Measurements from ENCODE around the gene SDK1.
A peak's percentile ranks its signal among the peaks of the same experiment; 100 is the strongest.

The SDK1 gene

GRCh38 chr7:4068286-4068685 is 767.2 kb downstream of the SDK1 start:
- Mint-ChIP-seq H3K27ac (no peak overlapping the region), H3K9me3 (no peaks in the 10 kb centered on the region), H3K4me1 (peaks cover 11% of the 10 kb centered on the region), H3K4me3 (no peak overlapping the region), H3K36me3 (no peaks in the 10 kb centered on the region)
- DNase-seq (ENCODE audit: low spot score in 2 of 2) = peak in 1 of 2 donors; percentile 4
- ATAC-seq = no peak

DNA sequence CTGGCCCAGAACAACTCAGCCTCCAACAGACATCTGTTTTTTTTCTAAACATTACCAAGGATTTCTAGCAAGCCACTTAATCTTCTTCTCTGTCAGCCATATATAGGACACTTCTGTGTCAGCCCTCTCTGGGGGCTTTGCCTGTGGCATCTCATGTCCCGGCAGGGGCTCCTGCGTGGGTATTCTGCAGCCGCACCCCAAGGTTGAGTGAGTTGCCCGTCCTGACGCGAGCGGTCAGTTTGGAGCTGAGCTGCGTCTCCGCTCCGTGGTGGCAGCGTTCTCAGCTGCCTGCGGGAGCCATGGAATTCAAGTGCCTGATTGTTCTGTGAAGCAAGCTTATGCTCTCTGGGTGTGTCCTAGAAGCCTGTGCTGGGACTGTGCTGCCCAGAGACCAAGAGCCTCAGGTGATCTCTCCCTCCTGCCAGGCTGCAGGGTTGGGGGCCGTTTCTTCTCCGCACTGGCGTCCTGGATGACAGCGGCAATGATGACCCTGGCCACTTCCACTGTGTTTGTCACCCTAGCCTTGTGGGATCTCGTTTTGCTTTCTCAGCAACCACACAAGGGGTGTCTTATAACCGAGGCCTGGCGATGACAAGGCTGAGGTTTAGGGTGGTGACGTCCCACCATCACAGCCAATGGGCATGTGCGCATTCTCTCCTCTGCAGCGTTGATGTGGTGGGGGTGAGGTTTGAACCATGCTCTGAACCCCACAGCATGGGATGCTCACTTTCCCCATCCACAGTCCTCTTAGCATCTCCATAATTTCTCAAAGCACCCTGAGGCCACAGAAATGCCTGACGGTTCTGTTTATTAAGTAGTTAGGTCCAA is 768.4 kb downstream of the SDK1 start:
- no peak for ATAC-seq

GRCh38 chr7:4070214-4070613 is 769.2 kb downstream of the SDK1 start:
- Mint-ChIP-seq H3K4me1 (peaks cover 2% of the 10 kb centered on the region), H3K9me3 (no peaks in the 10 kb centered on the region), H3K4me3 (no peak overlapping the region), H3K27ac (no peak overlapping the region), H3K36me3 (no peaks in the 10 kb centered on the region)
- DNase-seq (ENCODE audit: low spot score in 2 of 2) (peak in 1 of 2 donors; percentile 36), ATAC-seq (no peak)

More for the DNA sequence above, 768.4 kb downstream of the SDK1 start:
- DNase-seq (ENCODE audit: low spot score in 2 of 2) = peak in 1 of 2 donors; percentile 20
- no peak overlapping the region for H3K4me3 Mint-ChIP-seq
- peaks cover 9% of the 10 kb centered on the region for H3K4me1 Mint-ChIP-seq
- H3K27ac Mint-ChIP-seq = no peak overlapping the region
- H3K9me3 Mint-ChIP-seq = no peaks in the 10 kb centered on the region
- H3K36me3 Mint-ChIP-seq = no peaks in the 10 kb centered on the region

GRCh38 chr7:4071370-4072058 is 770.5 kb downstream of the SDK1 start:
- Mint-ChIP-seq H3K27ac (no peak overlapping the region), H3K36me3 (no peaks in the 10 kb centered on the region), H3K4me3 (no peak overlapping the region), H3K4me1 (no peaks in the 10 kb centered on the region), H3K9me3 (no peaks in the 10 kb centered on the region)
- ATAC-seq (no peak), DNase-seq (ENCODE audit: low spot score in 2 of 2) (peak in 1 of 2 donors; percentile 29)

GRCh38 chr7:4072161-4072925 is 771.3 kb downstream of the SDK1 start:
- no peaks in the 10 kb centered on the region for H3K4me1 Mint-ChIP-seq
- no peaks in the 10 kb centered on the region for H3K36me3 Mint-ChIP-seq
- H3K27ac Mint-ChIP-seq = no peak overlapping the region
- no peak overlapping the region for H3K4me3 Mint-ChIP-seq
- H3K9me3 Mint-ChIP-seq = no peaks in the 10 kb centered on the region
- DNase-seq (ENCODE audit: low spot score in 2 of 2) (peak in 1 of 2 donors; percentile 25), ATAC-seq (no peak)

DNA sequence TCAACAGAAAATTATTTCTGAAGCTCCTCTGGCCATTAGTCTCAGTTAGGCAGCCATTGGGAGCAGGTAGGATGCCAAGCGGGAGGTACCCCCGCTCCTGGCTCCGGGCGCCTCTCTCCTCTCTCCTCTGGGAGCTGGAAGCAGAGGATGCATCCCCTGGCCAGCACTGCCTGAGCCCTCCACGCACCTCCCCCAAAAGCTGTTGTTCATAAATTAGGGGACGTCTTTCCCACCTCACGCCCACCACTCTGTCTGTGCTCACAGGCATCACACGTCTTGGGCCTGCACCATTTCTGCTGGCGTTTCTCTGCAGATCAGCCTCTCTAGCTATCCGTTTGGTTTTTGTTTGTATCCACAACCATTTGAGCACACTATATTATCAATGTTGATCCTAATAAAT is 772.0 kb downstream of the SDK1 start:
- Mint-ChIP-seq H3K27ac (no peak overlapping the region), H3K36me3 (no peaks in the 10 kb centered on the region), H3K9me3 (no peaks in the 10 kb centered on the region), H3K4me3 (no peak overlapping the region), H3K4me1 (no peaks in the 10 kb centered on the region)
- DNase-seq (ENCODE audit: low spot score in 2 of 2) (peak in 1 of 2 donors; percentile 15), ATAC-seq (no peak)

- ATAC-seq (no peak), DNase-seq (ENCODE audit: low spot score in 2 of 2) (peak in 1 of 2 donors; percentile 4)
- no peaks in the 10 kb centered on the region for H3K36me3 Mint-ChIP-seq
- H3K9me3 Mint-ChIP-seq = no peaks in the 10 kb centered on the region
- H3K4me3 Mint-ChIP-seq = no peak overlapping the region
- H3K27ac Mint-ChIP-seq = no peak overlapping the region
- no peaks in the 10 kb centered on the region for H3K4me1 Mint-ChIP-seq
Measured at GRCh38 chr7:4073750-4074149, 772.7 kb downstream of the SDK1 start.

DNA sequence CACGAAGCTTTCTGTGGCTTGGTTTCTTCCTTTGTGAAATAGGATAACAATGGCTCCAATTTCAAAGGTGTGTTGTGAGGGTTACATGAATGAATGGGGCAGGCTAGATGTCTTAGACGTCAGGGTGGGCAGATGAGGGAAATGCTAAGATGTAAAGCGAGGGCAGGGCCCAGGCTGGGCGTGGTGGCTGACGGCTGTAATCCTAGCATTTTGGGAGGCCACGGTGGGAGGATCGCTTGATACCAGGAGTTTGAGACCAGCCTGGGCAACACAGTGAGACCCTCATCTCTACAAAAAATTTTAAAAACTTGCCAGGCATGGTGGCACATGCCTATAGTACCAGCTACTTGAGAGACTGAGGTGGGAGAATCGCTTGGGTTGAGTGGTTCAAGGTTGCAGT is 773.4 kb downstream of the SDK1 start:
- DNase-seq (ENCODE audit: low spot score in 2 of 2) (no peak), ATAC-seq (no peak)
- no peak overlapping the region for H3K27ac Mint-ChIP-seq
- H3K9me3 Mint-ChIP-seq = no peaks in the 10 kb centered on the region
- no peak overlapping the region for H3K4me3 Mint-ChIP-seq
- H3K4me1 Mint-ChIP-seq = no peaks in the 10 kb centered on the region
- no peaks in the 10 kb centered on the region for H3K36me3 Mint-ChIP-seq

- H3K4me3 Mint-ChIP-seq = no peak overlapping the region
- H3K36me3 Mint-ChIP-seq = no peaks in the 10 kb centered on the region
- no peaks in the 10 kb centered on the region for H3K9me3 Mint-ChIP-seq
- H3K4me1 Mint-ChIP-seq = no peaks in the 10 kb centered on the region
- no peak for ATAC-seq
- peak in 1 of 2 donors; percentile 6 for DNase-seq (ENCODE audit: low spot score in 2 of 2)
- no peak overlapping the region for H3K27ac Mint-ChIP-seq
Measured at GRCh38 chr7:4074994-4075393, 773.9 kb downstream of the SDK1 start.

- Mint-ChIP-seq H3K4me3 (no peak overlapping the region), H3K9me3 (no peaks in the 10 kb centered on the region), H3K4me1 (no peaks in the 10 kb centered on the region), H3K36me3 (no peaks in the 10 kb centered on the region), H3K27ac (no peak overlapping the region)
- DNase-seq (ENCODE audit: low spot score in 2 of 2) = no peak
- no peak for ATAC-seq
Measured at GRCh38 chr7:4076701-4077294, 775.7 kb downstream of the SDK1 start.

GRCh38 chr7:4077980-4078379 is 776.9 kb downstream of the SDK1 start:
- ATAC-seq (no peak), DNase-seq (ENCODE audit: low spot score in 2 of 2) (no peak)
- Mint-ChIP-seq H3K9me3 (no peaks in the 10 kb centered on the region), H3K36me3 (no peaks in the 10 kb centered on the region), H3K4me1 (no peaks in the 10 kb centered on the region), H3K4me3 (no peak overlapping the region), H3K27ac (no peak overlapping the region)

- H3K27ac Mint-ChIP-seq = no peak overlapping the region
- DNase-seq (ENCODE audit: low spot score in 2 of 2) (no peak), ATAC-seq (no peak)
- H3K4me3 Mint-ChIP-seq = no peak overlapping the region
- no peaks in the 10 kb centered on the region for H3K4me1 Mint-ChIP-seq
- H3K36me3 Mint-ChIP-seq = no peaks in the 10 kb centered on the region
- peaks cover under 1% of the 10 kb centered on the region for H3K9me3 Mint-ChIP-seq
Measured at GRCh38 chr7:4078580-4078979, 777.5 kb downstream of the SDK1 start.

GRCh38 chr7:4079366-4079765 is 778.3 kb downstream of the SDK1 start:
- Mint-ChIP-seq H3K27ac (no peak overlapping the region), H3K4me3 (no peak overlapping the region), H3K4me1 (no peaks in the 10 kb centered on the region), H3K36me3 (no peaks in the 10 kb centered on the region), H3K9me3 (peaks cover 7% of the 10 kb centered on the region)
- ATAC-seq = no peak
- no peak for DNase-seq (ENCODE audit: low spot score in 2 of 2)

- ATAC-seq = no peak
- H3K4me3 Mint-ChIP-seq = no peak overlapping the region
- no peak overlapping the region for H3K27ac Mint-ChIP-seq
Measured at GRCh38 chr7:4079956-4080355, 778.9 kb downstream of the SDK1 start.

GRCh38 chr7:4080954-4081353 is 779.9 kb downstream of the SDK1 start:
- ATAC-seq (no peak), DNase-seq (ENCODE audit: low spot score in 2 of 2) (no peak)
- Mint-ChIP-seq H3K4me1 (peaks cover 2% of the 10 kb centered on the region), H3K27ac (no peak overlapping the region), H3K36me3 (no peaks in the 10 kb centered on the region), H3K4me3 (no peak overlapping the region), H3K9me3 (peaks cover 7% of the 10 kb centered on the region)

More at GRCh38 chr7:4079956-4080355, 778.9 kb downstream of the SDK1 start:
- DNase-seq (ENCODE audit: low spot score in 2 of 2) = no peak
- Mint-ChIP-seq H3K4me1 (no peaks in the 10 kb centered on the region), H3K36me3 (no peaks in the 10 kb centered on the region), H3K9me3 (peaks cover 7% of the 10 kb centered on the region)

Data from stimulated activated effector memory CD8-positive, alpha-beta T cell treated with anti-CD3 and anti-CD28 coated beads, Interleukin-12 subunit alpha, Interleukin-12 subunit beta, amount 100 ng/mL, for 72 hours (primary cell).